ENCODE measurements around the gene AGL. TPM values are rescaled to one million over a fixed set of nuclear protein-coding genes. Genes with fewer than 3 reads are reported as not detected.
"Not testable (repeated sequence)": the region's sequence is repeated elsewhere in the genome, so short reads cannot be mapped to it uniquely, and the experiment has no call there.

The AGL gene
- total RNA-seq, 2 donors from 2014 or later: 89.2 to 102 TPM

- no peaks in the 10 kb centered on the region for H3K9me3 ChIP-seq (ENCODE audit: control insufficient read depth, low read length)
- no peak overlapping the region for H3K4me3 ChIP-seq (ENCODE audit: low read length)
- WGBS, 2 experiments (ENCODE audit: insufficient coverage in 1 of 2, insufficient read length in 1 of 2): 100% methylated on average over 1 of the region's 1 CpG; no CpG with 5 or more reads in 1 of the 2 experiments
- H3K27ac Mint-ChIP-seq: no peak overlapping the region
- no peak for TF ChIP-seq CTCF (conservative IDR thresholded peaks at IDR 0.05)
- no peaks in the 10 kb centered on the region for H3K27me3 Mint-ChIP-seq (ENCODE audit: insufficient read depth)
- H3K27me3 ChIP-seq (ENCODE audit: control insufficient read depth, insufficient read depth, low read length, poor library complexity, severe bottlenecking): no peaks in the 10 kb centered on the region
- H3K4me1 ChIP-seq (ENCODE audit: control insufficient read depth, insufficient read depth, low read length): no peaks in the 10 kb centered on the region
- H3K4me1 Mint-ChIP-seq: peaks cover 7% of the 10 kb centered on the region
- H3K27ac ChIP-seq (ENCODE audit: low read depth, low read length): no peak overlapping the region
- DNase-seq: no peak
- H3K36me3 ChIP-seq (ENCODE audit: control insufficient read depth, insufficient read depth, low read length): peaks cover 98% of the 10 kb centered on the region
- no peak overlapping the region for H3K9ac ChIP-seq (ENCODE audit: extremely low read depth, low read length, poor library complexity, severe bottlenecking)
- no peaks in the 10 kb centered on the region for H3K9me3 Mint-ChIP-seq
- peaks cover 79% of the 10 kb centered on the region for H3K36me3 Mint-ChIP-seq (ENCODE audit: low read depth)
- H3K4me3 Mint-ChIP-seq: no peak overlapping the region
Measured at GRCh38 chr1:99891997-99892396, 41.8 kb downstream of the AGL start.

GRCh38 chr1:99903278-99903677 lies 53.1 kb downstream of the AGL start:
- Histone ChIP-seq H3K9me3 (ENCODE audit: control insufficient read depth, low read length) (peaks cover 40% of the 10 kb centered on the region), H3K36me3 (ENCODE audit: control insufficient read depth, insufficient read depth, low read length) (peaks cover 94% of the 10 kb centered on the region)
- H3K9me3 Mint-ChIP-seq: peaks cover 22% of the 10 kb centered on the region
- H3K4me1 ChIP-seq (ENCODE audit: control insufficient read depth, insufficient read depth, low read length); DNase-seq; H3K4me3 Mint-ChIP-seq; H3K9ac ChIP-seq (ENCODE audit: extremely low read depth, low read length, poor library complexity, severe bottlenecking); H3K27me3 ChIP-seq (ENCODE audit: control insufficient read depth, insufficient read depth, low read length, poor library complexity, severe bottlenecking); H3K27me3 Mint-ChIP-seq (ENCODE audit: insufficient read depth); H3K4me1 Mint-ChIP-seq; H3K27ac Mint-ChIP-seq; H3K4me3 ChIP-seq (ENCODE audit: low read length); H3K27ac ChIP-seq (ENCODE audit: low read depth, low read length): not testable (repeated sequence)
- 83 to 100% methylated on average over 2 of the region's 4 CpGs for WGBS, 2 experiments (ENCODE audit: insufficient coverage in 1 of 2, insufficient read length in 1 of 2)
- H3K36me3 Mint-ChIP-seq (ENCODE audit: low read depth): peaks cover 82% of the 10 kb centered on the region

- Histone ChIP-seq H3K27ac (ENCODE audit: low read depth, low read length) (no peak overlapping the region), H3K4me1 (ENCODE audit: control insufficient read depth, insufficient read depth, low read length) (no peaks in the 10 kb centered on the region), H3K36me3 (ENCODE audit: control insufficient read depth, insufficient read depth, low read length) (peaks cover 93% of the 10 kb centered on the region), H3K9ac (ENCODE audit: extremely low read depth, low read length, poor library complexity, severe bottlenecking) (no peak overlapping the region), H3K9me3 (ENCODE audit: control insufficient read depth, low read length) (peaks cover 40% of the 10 kb centered on the region), H3K4me3 (ENCODE audit: low read length) (no peak overlapping the region), H3K27me3 (ENCODE audit: control insufficient read depth, insufficient read depth, low read length, poor library complexity, severe bottlenecking) (no peaks in the 10 kb centered on the region)
- H3K4me3 Mint-ChIP-seq: no peak overlapping the region
- H3K27ac Mint-ChIP-seq: no peak overlapping the region
- H3K27me3 Mint-ChIP-seq (ENCODE audit: insufficient read depth): no peaks in the 10 kb centered on the region
- H3K9me3 Mint-ChIP-seq: peaks cover 22% of the 10 kb centered on the region
- H3K36me3 Mint-ChIP-seq (ENCODE audit: low read depth): peaks cover 75% of the 10 kb centered on the region
- no peak for TF ChIP-seq CTCF (conservative IDR thresholded peaks at IDR 0.05)
- DNase-seq: no peak
- no peaks in the 10 kb centered on the region for H3K4me1 Mint-ChIP-seq
Measured at GRCh38 chr1:99906535-99906934, 56.4 kb downstream of the AGL start.

GRCh38 chr1:99917214-99917613 lies 67.1 kb downstream of the AGL start:
- Histone ChIP-seq H3K4me1 (ENCODE audit: control insufficient read depth, insufficient read depth, low read length) (no peaks in the 10 kb centered on the region), H3K36me3 (ENCODE audit: control insufficient read depth, insufficient read depth, low read length) (peaks cover 100% of the 10 kb centered on the region), H3K27ac (ENCODE audit: low read depth, low read length) (no peak overlapping the region), H3K9ac (ENCODE audit: extremely low read depth, low read length, poor library complexity, severe bottlenecking) (no peak overlapping the region), H3K4me3 (ENCODE audit: low read length) (no peak overlapping the region), H3K27me3 (ENCODE audit: control insufficient read depth, insufficient read depth, low read length, poor library complexity, severe bottlenecking) (no peaks in the 10 kb centered on the region), H3K9me3 (ENCODE audit: control insufficient read depth, low read length) (no peaks in the 10 kb centered on the region)
- Mint-ChIP-seq H3K4me1 (no peaks in the 10 kb centered on the region), H3K9me3 (no peaks in the 10 kb centered on the region), H3K27ac (no peak overlapping the region), H3K4me3 (no peak overlapping the region), H3K27me3 (ENCODE audit: insufficient read depth) (no peaks in the 10 kb centered on the region), H3K36me3 (ENCODE audit: low read depth) (peaks cover 50% of the 10 kb centered on the region)
- TF ChIP-seq CTCF (conservative IDR thresholded peaks at IDR 0.05): no peak
- 100% methylated on average over 3 of the region's 3 CpGs; no CpG with 5 or more reads in 1 of the 2 experiments for WGBS, 2 experiments (ENCODE audit: insufficient coverage in 1 of 2, insufficient read length in 1 of 2)
- no peak for DNase-seq
